SK-N-SH treated with all-trans-retinoic acid at 6 μM for 48 hours (cell line): ENCODE results near the gene ABCA1.

Experiments
- ATAC-seq: fragments of 200-7000 bp; cut with Tn5 transposase; 3 replicates; pipeline ENCODE4 v1.9.1; 2020; ENCODE audit warnings: mild to moderate bottlenecking, moderate library complexity
- ARNTL ChIP-seq: fragments of 450-650 bp; formaldehyde crosslinking; IDR thresholded peaks from 2 replicates; pipeline ENCODE4 v1.5.0; 2020; ENCODE audit warnings: low read depth, mild to moderate bottlenecking, moderate library complexity, borderline replicate concordance
- BACH2 ChIP-seq: fragments of 250-450 bp; sonication (Bioruptor Pico); IDR thresholded peaks from 2 replicates; pipeline ENCODE4 v1.9.0; 2021; ENCODE audit warnings: mild to moderate bottlenecking, borderline replicate concordance
- CREB5 ChIP-seq: fragments of 250-450 bp; sonication (Bioruptor Pico); IDR thresholded peaks from 2 replicates; pipeline ENCODE4 v1.5.1; 2020; ENCODE audit warnings: low read depth, mild to moderate bottlenecking, moderate library complexity
- CSRNP3 ChIP-seq: fragments of 250-450 bp; sonication (Bioruptor Pico); IDR thresholded peaks from 2 replicates; pipeline ENCODE4 v1.5.1; 2021; ENCODE audit warnings: mild to moderate bottlenecking, moderate library complexity
- ESRRG ChIP-seq: fragments of 250-450 bp; sonication (Bioruptor Pico); IDR thresholded peaks from 2 replicates; pipeline ENCODE4 v1.6.1; 2021; ENCODE audit warnings: mild to moderate bottlenecking
- GLIS3 ChIP-seq: fragments of 250-450 bp; sonication (Bioruptor Pico); IDR thresholded peaks from 2 replicates; pipeline ENCODE4 v1.5.0; 2020; ENCODE audit warnings: mild to moderate bottlenecking, moderate library complexity
- ISL1 ChIP-seq: fragments of 250-450 bp; sonication (Bioruptor Pico); IDR thresholded peaks from 2 replicates; pipeline ENCODE4 v2.1.2; 2022; ENCODE audit warnings: mild to moderate bottlenecking, moderate library complexity
- OSR1 ChIP-seq: fragments of 250-450 bp; sonication (Bioruptor Pico); IDR thresholded peaks from 2 replicates; pipeline ENCODE4 v1.8.0; 2022; ENCODE audit warnings: moderate library complexity, mild to moderate bottlenecking, inconsistent platforms
- PATZ1 ChIP-seq: fragments of 250-450 bp; sonication (Bioruptor Pico); IDR thresholded peaks from 2 replicates; pipeline ENCODE4 v1.8.0; 2020; ENCODE audit warnings: mild to moderate bottlenecking, moderate library complexity, borderline replicate concordance
- PPARA ChIP-seq: fragments of 250-450 bp; sonication (Bioruptor Pico); IDR thresholded peaks from 2 replicates; pipeline ENCODE4 v1.5.0; 2020; ENCODE audit warnings: mild to moderate bottlenecking, borderline replicate concordance
- RARB ChIP-seq: fragments of 250-450 bp; sonication (Bioruptor Pico); IDR thresholded peaks from 2 replicates; pipeline ENCODE4 v1.8.0; 2021; ENCODE audit warnings: mild to moderate bottlenecking, moderate library complexity
- SNAI2 ChIP-seq: fragments of 250-450 bp; sonication (Bioruptor Pico); IDR thresholded peaks from 2 replicates; pipeline ENCODE4 v1.5.0; 2020; ENCODE audit warnings: mild to moderate bottlenecking, moderate library complexity
- TCF4 ChIP-seq: fragments of 250-450 bp; sonication (Bioruptor Pico); IDR thresholded peaks from 2 replicates; pipeline ENCODE4 v1.8.0; 2021; ENCODE audit warnings: mild to moderate bottlenecking, moderate library complexity, borderline replicate concordance
- TOX ChIP-seq: fragments of 250-450 bp; sonication (Bioruptor Pico); IDR thresholded peaks from 2 replicates; pipeline ENCODE4 v1.8.0; 2021; ENCODE audit warnings: mild to moderate bottlenecking, moderate library complexity, borderline replicate concordance
- TSHZ2 ChIP-seq: fragments of 250-450 bp; sonication (Bioruptor Pico); IDR thresholded peaks from 2 replicates; pipeline ENCODE4 v1.5.0; 2020; ENCODE audit warnings: mild to moderate bottlenecking, moderate library complexity
- ZC3H10 ChIP-seq: fragments of 250-450 bp; sonication (Bioruptor Pico); IDR thresholded peaks from 2 replicates; pipeline ENCODE4 v1.5.1; 2021; ENCODE audit warnings: mild to moderate bottlenecking, moderate library complexity
- ZFP3 ChIP-seq: fragments of 250-450 bp; sonication (Bioruptor Pico); IDR thresholded peaks from 2 replicates; pipeline ENCODE4 v1.5.0; 2020; ENCODE audit warnings: mild to moderate bottlenecking, moderate library complexity
- ZFP30 ChIP-seq: fragments of 450-650 bp; formaldehyde crosslinking; IDR thresholded peaks from 2 replicates; pipeline ENCODE4 v1.5.0; 2022; ENCODE audit warnings: mild to moderate bottlenecking, moderate library complexity
- ZNF565 ChIP-seq: fragments of 450-650 bp; formaldehyde crosslinking; conservative IDR thresholded peaks from 2 replicates; pipeline ENCODE4 v1.5.0; 2020; ENCODE audit warnings: low read depth, mild to moderate bottlenecking, moderate library complexity
- ZNF70 ChIP-seq: fragments of 450-650 bp; formaldehyde crosslinking; IDR thresholded peaks from 2 replicates; pipeline ENCODE4 v1.5.0; 2020; ENCODE audit warnings: mild to moderate bottlenecking, moderate library complexity
- ZNF8 ChIP-seq: fragments of 450-650 bp; formaldehyde crosslinking; IDR thresholded peaks from 2 replicates; pipeline ENCODE4 v1.5.0; 2020; ENCODE audit warnings: mild to moderate bottlenecking, moderate library complexity

Gene ABCA1

GRCh38 chr9:104950838-104951237, 22.9 kb upstream of the ABCA1 start:
- no peak for ATAC-seq
- TF ChIP-seq CREB5 (CRISPR knock-in tag), result no peak
- no peak for TF ChIP-seq ESRRG (CRISPR knock-in tag)
- TF ChIP-seq ZFP3, result no peak
- TF ChIP-seq BACH2 (CRISPR knock-in tag), result no peak
- TF ChIP-seq ZNF8, result no peak
- no peak for TF ChIP-seq ZNF565 (CRISPR knock-in tag)
- no peak for TF ChIP-seq GLIS3 (CRISPR knock-in tag)
- no peak for TF ChIP-seq ZC3H10 (CRISPR knock-in tag)
- no peak for TF ChIP-seq PPARA (CRISPR knock-in tag)
- no peak for TF ChIP-seq ZNF70 (CRISPR knock-in tag)
- TF ChIP-seq ARNTL, result no peak

GRCh38 chr9:104948277-104948676, 20.3 kb upstream of the ABCA1 start:
- TF ChIP-seq ZNF565 (CRISPR knock-in tag) (no peak), OSR1 (CRISPR knock-in tag) (no peak), CSRNP3 (CRISPR knock-in tag) (no peak)
- no peak for ATAC-seq

- ATAC-seq, result no peak
- TF ChIP-seq ISL1 (CRISPR knock-in tag) (no peak), RARB (CRISPR knock-in tag) (no peak), TOX (CRISPR knock-in tag) (no peak), TSHZ2 (CRISPR knock-in tag) (no peak), ZFP30 (no peak), GLIS3 (CRISPR knock-in tag) (no peak)
Measured at GRCh38 chr9:104944871-104945270, 16.9 kb upstream of the ABCA1 start.

GRCh38 chr9:104944356-104944755, 16.4 kb upstream of the ABCA1 start:
- ATAC-seq, result no peak
- TF ChIP-seq ZFP30 (no peak), CREB5 (CRISPR knock-in tag) (no peak), ZNF70 (CRISPR knock-in tag) (no peak), TCF4 (CRISPR knock-in tag) (no peak), BACH2 (CRISPR knock-in tag) (no peak), ZC3H10 (CRISPR knock-in tag) (no peak), SNAI2 (CRISPR knock-in tag) (no peak), TSHZ2 (CRISPR knock-in tag) (no peak), ZNF565 (CRISPR knock-in tag) (no peak), CSRNP3 (CRISPR knock-in tag) (no peak), PATZ1 (CRISPR knock-in tag) (no peak), ZNF8 (no peak), RARB (CRISPR knock-in tag) (no peak)
